AG10803 (cell line): ENCODE measurements around the gene RAMP1.
"Not testable (repeated sequence)": the region's sequence is repeated elsewhere in the genome, so short reads cannot be mapped to it uniquely, and the experiment has no call there.

Experiments
- DNase-seq: peaks from one replicate; pipeline ENCODE4 v3.0.0; 2010; ENCODE audit warnings: low read depth
- H3K4me3 ChIP-seq: 2 replicates; pipeline ENCODE4 v1.5.1; 2011; ENCODE audit warnings: mild to moderate bottlenecking, low read length, control low read depth
- TF ChIP-seq, protein P1 (sequence below): conservative IDR thresholded peaks from 2 replicates; pipeline ENCODE4 v1.5.1; 2011; ENCODE audit warnings: mild to moderate bottlenecking, low read length, control low read depth, inconsistent platforms

The RAMP1 gene

DNA sequence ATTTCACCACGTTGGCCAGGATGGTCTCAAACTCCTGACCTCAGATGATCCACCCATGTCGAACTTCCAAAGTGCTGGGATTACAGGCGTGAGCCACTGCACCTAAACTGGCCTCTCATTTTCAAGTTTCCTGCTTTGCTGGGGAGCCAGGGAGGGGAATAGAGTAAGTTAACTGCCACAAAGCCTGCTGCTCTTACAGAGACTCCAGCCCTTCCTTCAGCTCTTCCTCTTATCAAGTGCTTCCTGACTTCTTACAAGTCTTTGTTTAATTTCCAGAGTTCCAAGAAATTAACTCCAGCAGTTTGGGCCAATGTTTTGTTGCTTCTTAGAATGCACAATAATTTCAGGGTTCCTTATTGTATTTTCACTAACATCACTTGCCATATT, 83.1 kb downstream of the RAMP1 start:
- TF ChIP-seq, protein P1, sequence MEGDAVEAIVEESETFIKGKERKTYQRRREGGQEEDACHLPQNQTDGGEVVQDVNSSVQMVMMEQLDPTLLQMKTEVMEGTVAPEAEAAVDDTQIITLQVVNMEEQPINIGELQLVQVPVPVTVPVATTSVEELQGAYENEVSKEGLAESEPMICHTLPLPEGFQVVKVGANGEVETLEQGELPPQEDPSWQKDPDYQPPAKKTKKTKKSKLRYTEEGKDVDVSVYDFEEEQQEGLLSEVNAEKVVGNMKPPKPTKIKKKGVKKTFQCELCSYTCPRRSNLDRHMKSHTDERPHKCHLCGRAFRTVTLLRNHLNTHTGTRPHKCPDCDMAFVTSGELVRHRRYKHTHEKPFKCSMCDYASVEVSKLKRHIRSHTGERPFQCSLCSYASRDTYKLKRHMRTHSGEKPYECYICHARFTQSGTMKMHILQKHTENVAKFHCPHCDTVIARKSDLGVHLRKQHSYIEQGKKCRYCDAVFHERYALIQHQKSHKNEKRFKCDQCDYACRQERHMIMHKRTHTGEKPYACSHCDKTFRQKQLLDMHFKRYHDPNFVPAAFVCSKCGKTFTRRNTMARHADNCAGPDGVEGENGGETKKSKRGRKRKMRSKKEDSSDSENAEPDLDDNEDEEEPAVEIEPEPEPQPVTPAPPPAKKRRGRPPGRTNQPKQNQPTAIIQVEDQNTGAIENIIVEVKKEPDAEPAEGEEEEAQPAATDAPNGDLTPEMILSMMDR, result no peak
- H3K4me3 ChIP-seq, result no peak overlapping the region
- DNase-seq, result no peak

DNA sequence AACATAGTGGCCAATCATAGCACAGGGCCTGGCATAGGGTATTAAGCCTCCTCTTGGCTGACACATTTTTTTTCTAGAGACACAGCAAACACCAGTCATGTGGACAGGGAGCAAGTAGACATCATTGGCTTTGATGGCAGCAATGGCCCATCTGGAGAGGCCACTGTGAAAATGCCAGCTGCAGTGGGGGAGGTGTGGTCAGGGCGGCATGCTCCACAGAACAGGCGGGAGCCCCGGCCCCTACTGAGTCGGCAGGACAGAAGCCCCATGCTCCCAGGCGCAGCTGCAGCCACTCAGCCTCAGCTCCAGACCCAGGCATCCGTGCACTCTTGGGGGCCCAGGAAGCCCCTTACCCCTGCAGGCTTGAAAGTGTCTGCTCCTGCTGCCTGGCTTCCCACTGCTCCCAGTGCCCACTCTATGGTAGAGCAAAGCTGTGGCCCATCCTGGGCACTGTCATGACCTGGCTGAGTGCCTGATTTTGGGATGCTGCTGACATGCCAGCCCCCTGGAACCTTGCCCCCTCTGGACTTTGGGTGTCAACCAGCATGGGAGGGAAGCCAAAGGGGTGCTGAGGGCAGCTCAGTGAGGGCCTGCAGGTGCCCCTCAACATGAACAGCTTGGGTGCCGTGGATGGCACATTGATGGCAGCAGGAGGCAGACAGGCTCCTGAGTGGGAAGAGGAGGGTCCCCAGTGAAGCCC, 84.1 kb downstream of the RAMP1 start:
- DNase-seq, result no peak
- no peak overlapping the region for H3K4me3 ChIP-seq
- TF ChIP-seq, protein P1, result no peak

DNA sequence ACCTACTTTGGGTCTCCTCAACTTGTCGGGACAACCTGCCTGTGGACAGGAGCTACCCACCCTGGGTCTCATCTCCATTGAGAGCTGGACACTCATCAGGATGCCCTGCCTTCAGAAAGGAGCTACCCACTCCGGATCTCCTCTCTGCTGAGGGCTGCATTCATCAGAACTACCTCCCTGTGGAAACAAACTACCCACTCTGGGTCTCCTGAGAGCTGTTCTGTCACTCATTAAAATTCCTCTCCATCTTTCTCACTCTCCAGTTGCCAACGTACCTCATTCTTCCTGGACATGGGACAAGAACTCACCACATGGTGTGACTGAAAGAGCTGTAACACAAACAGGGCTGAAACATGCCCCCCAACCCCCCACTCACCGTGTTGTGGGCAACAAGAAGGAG, 84.9 kb downstream of the RAMP1 start:
- DNase-seq, result no peak
- TF ChIP-seq, protein P1, result no peak
- no peak overlapping the region for H3K4me3 ChIP-seq

DNA sequence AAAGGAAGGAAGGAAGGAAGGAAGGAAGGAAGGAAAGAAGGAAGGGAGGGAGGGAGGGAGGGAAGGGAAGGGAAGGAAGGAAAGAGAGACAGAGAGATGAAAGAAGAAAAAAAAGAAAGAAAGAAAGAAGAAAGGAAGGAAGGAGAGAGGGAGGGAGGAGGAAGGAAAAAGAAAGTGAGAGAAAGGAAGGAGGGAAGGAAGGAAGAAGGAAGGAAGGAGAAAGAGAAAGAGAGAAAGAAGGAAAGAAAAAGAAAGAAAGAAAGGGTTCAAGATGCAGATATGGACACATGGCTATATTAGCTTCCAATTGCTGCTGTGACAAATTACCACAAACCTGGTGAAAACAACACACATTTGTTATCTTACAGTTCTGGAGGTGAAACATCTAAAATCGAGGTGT, 87.0 kb downstream of the RAMP1 start:
- H3K4me3 ChIP-seq, result no peak overlapping the region
- TF ChIP-seq, protein P1, result no peak
- no peak for DNase-seq

DNA sequence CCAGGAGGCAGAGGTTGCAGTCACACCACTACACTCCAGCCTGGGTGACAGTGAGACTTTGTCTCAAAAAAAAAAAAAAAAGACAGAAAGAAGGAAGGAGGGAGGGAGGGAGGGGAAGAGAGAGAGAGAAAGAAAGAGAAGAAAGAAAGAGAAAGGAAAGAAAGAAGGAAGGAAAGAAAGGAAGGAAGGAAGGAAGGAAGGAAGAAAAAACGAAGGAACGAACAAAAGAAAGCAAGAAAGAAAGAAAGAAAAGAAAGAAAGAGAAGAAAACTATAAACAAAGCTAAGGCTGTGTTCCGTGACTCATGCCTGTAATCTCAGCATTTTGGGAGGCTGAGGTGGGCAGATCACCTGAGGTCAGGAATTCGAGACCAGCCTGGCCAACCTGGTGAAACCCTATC, 91.9 kb downstream of the RAMP1 start:
- H3K4me3 ChIP-seq, DNase-seq: not testable (repeated sequence)

DNA sequence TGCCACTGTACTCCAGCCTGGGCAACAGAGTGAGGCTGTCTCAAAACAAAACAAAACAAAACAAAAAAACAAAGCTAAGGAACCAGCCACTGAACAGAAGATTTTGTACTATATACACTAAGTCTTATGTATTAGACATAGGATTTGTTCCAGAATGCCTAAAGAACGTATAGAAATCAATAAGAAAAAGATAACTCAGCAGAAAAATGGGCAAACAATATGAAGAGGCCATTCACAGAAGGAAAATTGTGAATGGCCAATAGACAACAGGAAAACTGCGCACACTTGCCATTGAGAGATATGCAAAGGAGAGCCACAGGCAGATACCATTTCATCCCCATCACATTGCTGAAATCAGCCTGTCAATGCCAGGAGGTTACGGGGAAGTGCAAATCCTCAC, 92.5 kb downstream of the RAMP1 start:
- H3K4me3 ChIP-seq, result no peak overlapping the region
- TF ChIP-seq, protein P1, result no peak

DNA sequence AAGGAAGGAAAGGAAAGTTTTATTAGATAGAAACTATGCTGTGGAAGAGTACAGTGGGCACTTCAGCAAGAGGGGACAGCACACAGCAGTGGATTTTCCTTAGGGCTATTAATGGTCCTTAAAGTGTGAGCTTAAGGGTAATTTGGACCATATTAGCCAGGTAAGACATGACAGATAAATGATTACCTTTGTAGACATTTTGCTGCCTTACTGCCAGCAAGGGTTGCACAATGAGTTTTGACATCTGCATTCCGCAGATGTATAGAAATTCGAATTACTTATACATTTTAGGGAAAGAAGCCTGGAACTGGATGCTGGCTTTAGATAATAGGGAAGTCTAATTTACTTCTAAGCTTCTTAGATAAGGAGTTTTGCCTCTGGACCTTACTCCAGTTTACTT, 93.4 kb downstream of the RAMP1 start:
- no peak overlapping the region for H3K4me3 ChIP-seq
- no peak for DNase-seq
- TF ChIP-seq, protein P1, result no peak

More for the DNA sequence above, 92.5 kb downstream of the RAMP1 start:
- no peak for DNase-seq
